NCI-H226 (cell line): Measurements from ENCODE around the gene CAMSAP3.

ENCODE experiments used
- DNase-seq: peaks from one replicate; pipeline ENCODE4 v3.0.0-alpha.2; 2015

Gene CAMSAP3

GRCh38 chr19:7648265-7649014 is 52.8 kb downstream of the CAMSAP3 start:
- no peak for DNase-seq

- no peak for DNase-seq
Observed at GRCh38 chr19:7650148-7650547, 54.5 kb downstream of the CAMSAP3 start.

GRCh38 chr19:7652061-7652641 is 56.5 kb downstream of the CAMSAP3 start:
- DNase-seq = peak; percentile 28

- no peak for DNase-seq
Observed at GRCh38 chr19:7654401-7654800, 58.7 kb downstream of the CAMSAP3 start.

- no peak for DNase-seq
Observed at GRCh38 chr19:7655581-7655980, 59.9 kb downstream of the CAMSAP3 start.

GRCh38 chr19:7657131-7657751 is 61.6 kb downstream of the CAMSAP3 start:
- no peak for DNase-seq

- DNase-seq = no peak
Observed at GRCh38 chr19:7658219-7658686, 62.6 kb downstream of the CAMSAP3 start.

- no peak for DNase-seq
Observed at GRCh38 chr19:7661744-7662538, 66.3 kb downstream of the CAMSAP3 start.

- DNase-seq = no peak
Observed at GRCh38 chr19:7662657-7663056, 67.0 kb downstream of the CAMSAP3 start.

GRCh38 chr19:7663706-7664105 is 68.0 kb downstream of the CAMSAP3 start:
- no peak for DNase-seq

- no peak for DNase-seq
Observed at GRCh38 chr19:7665076-7665475, 69.4 kb downstream of the CAMSAP3 start.
